Activated CD4-positive, CD25-positive, alpha-beta regulatory T cell treated with anti-CD3 and anti-CD28 coated beads, Interleukin-2, amount 50 U/mL, for 24 hours (primary cell): ENCODE results near the gene TEDC1.

Experiments used
- ATAC-seq, 2 donors: fragments of 150-1000 bp; cut with Tn5 transposase; one replicate each; pipeline ENCODE4 v1.10.0; 2021; ENCODE audit warnings: mild to moderate bottlenecking in 1 of 2, moderate library complexity in 1 of 2

The TEDC1 gene

DNA sequence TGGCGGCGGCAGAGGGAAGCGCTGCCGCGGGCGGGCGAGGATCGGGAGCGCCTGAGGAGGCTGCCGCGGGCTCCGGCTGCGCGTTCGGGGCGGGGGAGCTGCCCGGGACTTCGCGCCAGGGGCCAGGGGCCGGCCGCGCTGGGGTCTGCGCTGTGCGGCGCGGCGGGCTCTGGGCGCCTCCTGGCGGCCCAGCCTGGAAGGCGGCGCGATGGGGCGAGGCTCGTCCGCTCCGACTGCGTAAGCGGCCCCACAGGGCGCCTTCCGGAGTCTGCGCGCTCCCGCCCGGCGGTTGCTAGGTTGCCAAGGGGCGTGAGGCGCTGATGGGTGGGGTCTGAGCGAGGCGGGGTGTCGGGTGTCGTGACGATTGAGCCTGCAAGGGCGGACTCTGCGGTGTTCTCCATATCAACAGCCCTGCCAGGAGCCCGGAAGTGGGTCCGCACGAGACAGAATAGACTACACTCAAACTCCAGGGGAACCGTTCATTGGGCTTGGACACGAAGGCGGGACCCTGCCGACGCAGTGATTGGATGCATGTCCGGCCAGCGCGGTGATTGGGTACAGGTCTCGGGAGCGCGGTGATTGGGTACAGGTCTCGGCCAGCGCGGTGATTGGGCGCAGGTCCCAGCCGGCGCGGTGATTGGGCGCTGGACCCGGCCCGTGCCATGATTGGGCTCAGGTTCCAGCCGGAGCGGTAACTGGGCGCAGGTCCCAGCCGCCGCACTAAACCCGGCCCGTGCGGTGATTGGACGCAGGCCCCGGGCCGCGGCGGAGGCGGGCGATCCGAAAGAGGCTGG is at the start of gene TEDC1:
Gene TEDC1 (plus strand): TSS at position 675 of the 794 bp plus-strand sequence. CDS start 130 bp downstream, outside the sequence.
- peak; percentile 80 to 82 for ATAC-seq

DNA sequence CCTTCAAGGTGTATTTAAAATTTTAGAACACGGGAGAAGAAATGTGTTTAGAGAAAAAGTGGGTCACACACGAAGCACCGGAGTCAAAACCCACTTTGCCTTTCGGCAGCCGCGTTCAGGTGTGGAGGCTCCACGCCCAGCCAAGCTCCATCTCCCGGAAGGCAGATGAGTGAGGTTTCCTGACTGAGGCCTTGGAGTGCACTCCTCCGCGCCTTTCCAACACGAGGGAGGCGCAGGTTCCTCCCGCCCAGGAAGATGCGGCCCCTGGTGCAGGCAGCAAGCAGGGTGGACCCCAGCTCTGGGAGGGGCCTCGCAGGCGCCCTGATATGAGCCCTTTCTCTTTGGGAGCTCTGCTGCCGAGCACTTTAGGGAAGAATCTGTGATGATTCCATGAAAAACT is 48.9 kb upstream of the TEDC1 start:
- ATAC-seq = no peak

GRCh38 chr14:105442834-105443233 is 48.2 kb upstream of the TEDC1 start:
- ATAC-seq = no peak

DNA sequence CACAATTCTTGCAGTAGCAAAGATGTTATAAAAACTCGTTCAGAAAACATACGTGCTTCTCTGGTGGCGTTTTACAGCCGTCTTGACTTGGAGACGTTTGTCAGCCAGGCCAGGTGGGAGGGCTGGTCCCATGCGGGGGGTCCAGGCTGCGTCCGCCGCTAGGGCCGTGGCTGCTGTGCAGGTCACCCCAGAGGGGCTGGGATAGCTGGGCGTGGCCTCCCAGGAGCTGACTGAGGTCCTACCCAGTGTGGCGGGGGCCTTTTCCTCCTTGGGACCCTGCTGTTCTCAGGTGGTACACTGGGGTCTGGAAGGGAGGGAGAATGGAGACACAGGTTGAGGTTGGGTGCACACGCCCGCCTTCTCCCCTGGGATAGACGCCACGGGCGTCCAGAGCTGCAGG is 46.2 kb upstream of the TEDC1 start:
- ATAC-seq = no peak

DNA sequence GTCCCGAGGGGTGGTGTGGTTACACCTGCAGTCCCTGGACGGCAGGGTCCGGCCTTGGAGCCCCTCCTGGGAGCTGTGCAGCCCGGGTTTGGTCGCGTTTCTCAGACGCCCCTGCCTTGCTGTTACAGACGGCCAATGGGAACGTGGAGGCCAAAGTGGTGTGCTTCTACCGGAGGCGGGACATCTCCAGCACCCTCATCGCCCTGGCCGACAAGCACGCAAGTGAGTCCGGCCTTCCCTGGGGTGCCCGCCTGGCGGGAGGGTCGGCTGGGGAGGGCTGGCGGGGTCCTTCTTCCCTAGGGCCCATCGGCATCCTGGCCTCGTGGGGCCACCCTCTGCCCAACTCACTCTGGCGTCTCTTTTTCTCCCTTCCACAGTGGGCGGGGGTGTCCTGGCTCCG is 45.8 kb upstream of the TEDC1 start:
- no peak for ATAC-seq

GRCh38 chr14:105445901-105446845 is 44.9 kb upstream of the TEDC1 start:
- ATAC-seq = no peak

DNA sequence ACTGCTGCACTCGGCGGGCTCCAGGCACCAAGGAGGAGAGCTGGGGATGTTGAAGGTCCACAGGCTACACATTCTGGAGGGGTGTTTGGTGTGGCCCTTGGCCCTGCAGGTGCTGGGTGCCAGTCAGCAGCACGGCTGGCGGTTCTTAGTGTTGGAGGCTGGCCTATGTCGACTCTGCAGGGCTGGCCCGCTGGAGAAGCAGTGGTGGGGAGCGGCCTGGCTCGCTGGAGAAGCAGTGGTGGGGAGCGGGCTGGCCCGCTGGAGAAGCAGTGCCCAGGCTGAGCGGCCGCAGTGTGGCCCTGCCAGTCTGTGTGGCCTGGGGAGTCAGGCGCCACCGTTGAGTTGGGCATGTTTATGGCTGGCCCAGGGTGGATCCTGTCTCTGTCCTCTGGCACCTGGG is 44.1 kb upstream of the TEDC1 start:
- no peak for ATAC-seq

GRCh38 chr14:105447651-105448640 is 43.1 kb upstream of the TEDC1 start:
- ATAC-seq = no peak

GRCh38 chr14:105448706-105449111 is 42.3 kb upstream of the TEDC1 start:
- peak; percentile 80 to 86 for ATAC-seq

DNA sequence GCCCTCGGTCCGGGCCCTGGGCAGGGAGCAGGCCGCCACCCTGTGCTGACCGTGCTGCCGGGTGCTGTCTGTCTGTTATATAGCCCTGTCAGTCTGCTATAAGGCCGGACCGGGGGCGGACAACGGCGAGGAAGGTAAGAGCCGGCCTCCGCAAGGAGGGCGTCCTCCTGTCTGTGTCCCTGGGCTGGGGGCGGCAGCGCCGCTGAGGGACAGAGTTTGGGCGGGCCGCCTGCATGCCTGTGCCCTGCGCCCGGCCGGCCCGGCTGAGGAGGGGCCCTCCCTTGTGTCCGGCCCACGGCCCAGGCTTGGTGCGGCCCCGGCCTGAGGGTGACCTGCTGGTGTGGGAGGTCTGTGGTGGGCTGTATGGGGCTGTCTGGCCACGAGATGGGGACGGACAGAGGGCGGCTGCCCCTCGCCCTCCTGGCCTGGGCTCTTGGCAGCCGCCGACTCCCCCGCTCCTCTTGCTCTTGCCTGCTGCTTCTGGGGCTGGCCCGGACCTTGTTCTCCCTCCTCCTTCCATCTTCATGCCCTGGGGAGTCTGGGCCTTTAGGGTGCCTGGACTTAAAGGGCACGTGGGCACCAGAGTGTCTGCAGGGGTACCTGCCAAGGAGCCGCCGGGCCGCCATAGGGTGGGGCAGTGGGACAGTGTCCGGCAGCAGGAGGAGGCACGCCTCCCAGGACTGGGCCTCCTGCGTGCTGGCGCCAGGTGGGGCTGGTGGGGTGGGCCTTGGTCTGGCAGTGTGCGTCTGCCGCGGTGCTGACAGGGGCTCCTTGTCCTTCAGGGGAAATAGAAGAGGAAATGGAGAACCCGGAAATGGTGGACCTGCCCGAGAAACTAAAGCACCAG is 41.5 kb upstream of the TEDC1 start:
- no peak for ATAC-seq

DNA sequence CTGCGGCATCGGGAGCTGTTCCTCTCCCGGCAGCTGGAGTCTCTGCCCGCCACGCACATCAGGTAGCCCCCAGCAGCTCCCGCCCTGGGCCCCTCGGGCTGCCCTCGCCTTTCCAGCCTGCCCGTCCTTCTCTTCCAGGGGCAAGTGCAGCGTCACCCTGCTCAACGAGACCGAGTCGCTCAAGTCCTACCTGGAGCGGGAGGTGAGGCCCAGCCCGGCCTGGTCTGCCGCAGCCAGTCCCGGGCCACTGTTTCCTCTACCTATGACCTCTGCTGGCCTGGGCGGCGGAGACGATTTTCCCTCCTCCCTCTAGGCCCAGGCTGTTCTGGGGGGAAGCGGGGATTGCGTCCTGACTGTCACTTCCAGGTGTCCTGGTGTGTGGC is 40.9 kb upstream of the TEDC1 start:
- no peak for ATAC-seq

DNA sequence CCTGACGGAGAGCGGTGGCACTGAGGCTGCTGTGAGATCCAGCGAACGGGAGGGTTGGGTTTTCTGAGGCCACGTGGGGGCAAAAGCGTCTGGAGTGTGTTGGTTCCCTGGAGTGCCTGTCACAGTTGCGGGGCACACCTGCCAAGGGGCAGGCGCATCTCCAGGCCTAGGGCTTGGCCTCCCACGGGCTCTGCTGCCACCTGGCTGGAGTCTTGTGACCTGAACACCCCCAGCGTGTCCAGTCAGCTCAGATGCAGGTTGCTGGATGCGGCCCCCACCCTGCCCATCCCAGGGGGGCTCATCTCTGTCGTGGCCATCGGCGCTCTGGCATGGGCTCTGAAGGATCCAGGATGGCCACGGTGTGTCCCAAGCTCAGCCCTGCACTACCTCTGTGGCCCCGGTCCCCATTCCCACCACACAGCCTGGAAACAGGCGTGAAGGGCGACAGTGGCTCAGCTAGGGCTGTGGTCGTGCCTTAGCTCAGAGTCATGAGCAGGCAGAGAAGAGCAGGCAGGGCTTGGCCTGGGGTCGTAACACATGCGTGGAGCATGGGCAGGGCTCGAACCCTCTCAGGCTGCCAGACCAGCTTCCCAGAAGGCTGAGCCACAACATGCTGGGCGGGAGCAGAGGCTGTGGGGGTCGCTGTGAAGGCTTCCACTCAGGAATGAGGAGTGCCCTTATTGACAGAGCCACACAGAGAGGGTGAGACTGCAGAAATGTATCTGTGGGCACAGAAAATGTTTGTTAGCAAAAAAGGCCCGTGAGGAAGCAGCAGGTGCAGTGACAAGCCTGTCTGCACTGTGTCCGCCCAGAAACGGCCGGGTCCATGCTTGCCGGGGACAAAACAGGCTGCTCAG is 40.0 kb upstream of the TEDC1 start:
- ATAC-seq = no peak

GRCh38 chr14:105452963-105453362 is 38.1 kb upstream of the TEDC1 start:
- no peak for ATAC-seq

DNA sequence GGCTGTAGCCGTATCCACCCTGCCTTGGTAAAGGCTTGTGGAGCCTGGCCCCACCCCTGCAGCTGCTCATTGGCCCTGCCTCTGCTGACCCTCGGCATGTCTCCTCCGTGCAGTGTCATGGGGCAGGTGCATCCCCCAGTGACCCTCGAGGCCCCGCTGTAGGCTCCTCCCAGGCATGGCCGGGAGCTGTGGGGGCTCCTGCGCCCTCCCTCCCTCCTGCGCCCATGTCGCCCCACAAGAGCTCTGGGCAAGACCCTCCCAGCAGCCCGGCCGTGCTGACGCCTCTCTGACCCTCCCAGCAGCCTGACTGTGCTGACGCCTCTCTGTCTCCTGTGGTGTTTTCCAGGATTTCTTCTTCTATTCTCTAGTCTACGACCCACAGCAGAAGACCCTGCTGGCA is 37.2 kb upstream of the TEDC1 start:
- ATAC-seq = no peak

GRCh38 chr14:105455086-105455640 is 35.9 kb upstream of the TEDC1 start:
- no peak for ATAC-seq

GRCh38 chr14:105455766-105456660 is 35.0 kb upstream of the TEDC1 start:
- ATAC-seq = no peak

DNA sequence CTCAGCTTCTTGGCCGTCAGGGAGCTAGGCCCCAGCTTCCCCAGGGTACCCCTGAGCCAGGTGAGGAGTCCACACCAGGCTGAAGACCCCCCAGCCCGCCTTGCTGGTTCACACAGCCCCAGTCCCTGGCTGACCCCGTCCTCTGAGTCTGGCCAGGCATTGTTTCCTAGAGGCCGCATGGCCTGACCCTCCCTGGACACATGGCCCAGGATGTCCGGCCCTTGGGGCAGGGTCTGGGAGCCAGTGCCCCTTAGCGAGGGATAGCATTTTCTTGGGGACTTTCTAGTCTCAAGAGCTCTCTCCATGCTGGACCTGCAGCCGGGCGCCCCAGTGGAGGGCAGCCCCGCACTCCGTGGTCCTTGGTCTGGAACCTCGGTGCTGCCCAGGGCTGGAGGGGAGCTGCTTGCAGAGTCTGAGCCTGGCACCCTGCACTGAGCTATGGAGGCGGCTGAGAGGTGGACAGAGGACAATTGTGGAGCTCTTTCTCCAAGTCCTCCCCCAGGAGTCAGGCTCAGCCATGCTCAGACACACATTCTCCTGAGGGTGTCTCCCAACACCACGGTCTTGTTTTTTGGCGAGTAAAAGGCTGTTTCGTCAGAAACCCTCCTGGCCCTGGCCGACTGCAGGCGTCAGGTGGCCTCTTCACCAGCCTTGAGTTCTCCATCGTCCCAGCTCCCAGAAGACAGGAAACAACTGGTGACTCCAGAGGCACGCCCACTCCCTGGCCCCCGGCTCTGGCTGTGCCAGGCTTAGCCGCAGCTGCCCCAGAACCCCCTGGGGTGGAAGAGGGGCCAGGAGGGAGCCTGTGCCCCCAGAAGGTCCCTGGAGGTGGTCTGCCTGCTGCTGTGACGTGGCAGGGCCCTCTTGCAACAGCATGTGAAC is 34.1 kb upstream of the TEDC1 start:
- ATAC-seq = no peak

- no peak for ATAC-seq
Observed at GRCh38 chr14:105458010-105458409, 33.0 kb upstream of the TEDC1 start.
